KOPT-K1 (cell line): ENCODE data around the gene FOXI1.
"Not testable (repeated sequence)": the region's sequence is repeated elsewhere in the genome, so short reads cannot be mapped to it uniquely, and the experiment has no call there.

Source experiments
- H3K27ac ChIP-seq: fragments of 200-600 bp; sonication (generic); 2 replicates; pipeline ENCODE4 v1.5.1; 2016; ENCODE audit warnings: antibody characterized with exemption, mild to moderate bottlenecking, low read depth, low read length; ENCODE audit not compliant: poor library complexity, severe bottlenecking
- H3K36me3 ChIP-seq: fragments of 200-600 bp; sonication (generic); 2 replicates; pipeline ENCODE4 v1.5.1; 2017; ENCODE audit warnings: antibody characterized with exemption, mild to moderate bottlenecking, low read length, moderate library complexity; ENCODE audit not compliant: insufficient read depth
- H3K9me3 ChIP-seq: fragments of 200-600 bp; sonication (generic); 2 replicates; pipeline ENCODE4 v1.5.1; 2017; ENCODE audit warnings: antibody characterized with exemption, low read length, mild to moderate bottlenecking; ENCODE audit not compliant: insufficient read depth, poor library complexity, severe bottlenecking

FOXI1 gene

GRCh38 chr5:170132269-170132975, 26.7 kb downstream of the FOXI1 start:
- no peak overlapping the region for H3K27ac ChIP-seq
- peaks cover 5% of the 10 kb centered on the region for H3K9me3 ChIP-seq
- no peaks in the 10 kb centered on the region for H3K36me3 ChIP-seq

- Histone ChIP-seq H3K36me3 (no peaks in the 10 kb centered on the region), H3K9me3 (peaks cover 5% of the 10 kb centered on the region), H3K27ac (no peak overlapping the region)
Observed at GRCh38 chr5:170132976-170133448, 27.3 kb downstream of the FOXI1 start.

- no peaks in the 10 kb centered on the region for H3K36me3 ChIP-seq
Observed at GRCh38 chr5:170135796-170136490, 30.2 kb downstream of the FOXI1 start.

GRCh38 chr5:170136506-170136905, 30.8 kb downstream of the FOXI1 start:
- H3K9me3 ChIP-seq, result peaks cover 5% of the 10 kb centered on the region
- H3K36me3 ChIP-seq, result no peaks in the 10 kb centered on the region
- no peak overlapping the region for H3K27ac ChIP-seq

More at GRCh38 chr5:170135796-170136490, 30.2 kb downstream of the FOXI1 start:
- peaks cover 5% of the 10 kb centered on the region for H3K9me3 ChIP-seq
- H3K27ac ChIP-seq, result no peak overlapping the region

- no peaks in the 10 kb centered on the region for H3K9me3 ChIP-seq
- no peaks in the 10 kb centered on the region for H3K36me3 ChIP-seq
- H3K27ac ChIP-seq, result no peak overlapping the region
Observed at GRCh38 chr5:170137694-170138214, 32.1 kb downstream of the FOXI1 start.

GRCh38 chr5:170138273-170138672, 32.6 kb downstream of the FOXI1 start:
- Histone ChIP-seq H3K36me3 (no peaks in the 10 kb centered on the region), H3K9me3 (no peaks in the 10 kb centered on the region), H3K27ac (no peak overlapping the region)

GRCh38 chr5:170139786-170140335, 34.2 kb downstream of the FOXI1 start:
- Histone ChIP-seq H3K36me3 (no peaks in the 10 kb centered on the region), H3K27ac (no peak overlapping the region), H3K9me3 (no peaks in the 10 kb centered on the region)

- not testable (repeated sequence) for H3K9me3 ChIP-seq, H3K27ac ChIP-seq, H3K36me3 ChIP-seq
Observed at GRCh38 chr5:170141196-170141595, 35.5 kb downstream of the FOXI1 start.

GRCh38 chr5:170141636-170142035, 35.9 kb downstream of the FOXI1 start:
- Histone ChIP-seq H3K27ac (no peak overlapping the region), H3K9me3 (no peaks in the 10 kb centered on the region), H3K36me3 (no peaks in the 10 kb centered on the region)

GRCh38 chr5:170142196-170142595, 36.5 kb downstream of the FOXI1 start:
- Histone ChIP-seq H3K36me3 (no peaks in the 10 kb centered on the region), H3K27ac (no peak overlapping the region)

GRCh38 chr5:170143091-170143490, 37.4 kb downstream of the FOXI1 start:
- H3K36me3 ChIP-seq, result no peaks in the 10 kb centered on the region
- no peak overlapping the region for H3K27ac ChIP-seq
- H3K9me3 ChIP-seq, result no peaks in the 10 kb centered on the region

More at GRCh38 chr5:170142196-170142595, 36.5 kb downstream of the FOXI1 start:
- no peaks in the 10 kb centered on the region for H3K9me3 ChIP-seq

GRCh38 chr5:170143710-170144109, 38.0 kb downstream of the FOXI1 start:
- no peaks in the 10 kb centered on the region for H3K36me3 ChIP-seq
- H3K9me3 ChIP-seq, result no peaks in the 10 kb centered on the region
- no peak overlapping the region for H3K27ac ChIP-seq

GRCh38 chr5:170144286-170145023, 38.8 kb downstream of the FOXI1 start:
- Histone ChIP-seq H3K36me3 (no peaks in the 10 kb centered on the region), H3K27ac (no peak overlapping the region)

GRCh38 chr5:170145462-170145861, 39.8 kb downstream of the FOXI1 start:
- H3K36me3 ChIP-seq, result no peaks in the 10 kb centered on the region
- H3K9me3 ChIP-seq, result no peaks in the 10 kb centered on the region
- H3K27ac ChIP-seq, result no peak overlapping the region

More at GRCh38 chr5:170144286-170145023, 38.8 kb downstream of the FOXI1 start:
- H3K9me3 ChIP-seq, result no peaks in the 10 kb centered on the region
